Measurements from ENCODE around the gene TAOK2. TPM values are rescaled to one million over a fixed set of nuclear protein-coding genes. Genes with fewer than 3 reads are reported as not detected.
"Not testable (repeated sequence)": the region's sequence is repeated elsewhere in the genome, so short reads cannot be mapped to it uniquely, and the experiment has no call there.

The TAOK2 gene
- total RNA-seq, 1 donor from 2014 or later, result 35.0 TPM

DNA sequence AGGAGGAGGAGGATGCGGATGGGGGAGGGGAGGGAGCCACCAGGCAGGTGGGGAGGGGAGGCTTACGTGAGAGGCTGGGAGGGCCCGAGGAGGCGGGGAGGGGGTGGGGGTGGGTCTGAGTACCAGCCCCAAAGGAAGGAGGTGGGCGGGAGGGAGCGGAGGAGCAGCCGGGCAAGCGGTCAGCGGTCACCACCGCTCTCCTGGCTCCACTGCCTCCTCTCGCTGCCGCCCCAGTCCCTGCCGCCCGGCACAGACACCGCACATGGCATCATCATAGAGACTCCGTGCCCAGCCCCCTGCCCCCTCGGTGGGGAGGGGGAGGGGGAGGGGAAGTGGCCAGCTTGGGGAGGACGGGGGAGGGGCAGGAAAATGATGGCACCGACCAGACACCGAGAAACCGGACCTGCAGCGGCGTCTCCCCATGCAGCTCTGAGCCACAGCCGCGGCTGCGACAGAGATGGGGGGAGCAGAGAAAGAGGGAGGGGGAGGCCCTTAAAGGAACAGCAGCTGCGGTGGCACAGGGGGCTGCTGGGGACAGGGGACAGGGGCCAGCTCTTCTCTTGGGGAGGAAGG lies 57.3 kb downstream of the TAOK2 start, which contains the start of gene TLCD3B:
TSS of gene TLCD3B (minus strand) at position 431 of the 573 bp plus-strand sequence. CDS start 744 bp downstream, outside the sequence.
- no peaks in the 10 kb centered on the region for H3K36me3 ChIP-seq (ENCODE audit: control insufficient read depth in 3 of 3, insufficient read depth in 3 of 3, low read length in 3 of 3)
- peaks cover 42 to 61% (median 55%) of the 10 kb centered on the region in 3 donors for H3K27me3 ChIP-seq (ENCODE audit: control insufficient read depth in 3 of 3, insufficient read depth in 3 of 3, low read length in 3 of 3)
- H3K4me1 ChIP-seq (ENCODE audit: control insufficient read depth in 3 of 3, insufficient read depth in 3 of 3, low read length in 3 of 3), result peaks cover 15 to 28% (median 18%) of the 10 kb centered on the region in 3 donors
- no peaks in the 10 kb centered on the region for H3K9me3 ChIP-seq (ENCODE audit: control insufficient read depth in 3 of 3, low read length in 3 of 3)
- H3K4me3 ChIP-seq (ENCODE audit: low read length in 3 of 3), result no peak within 1 kb of the TSS
- no peak within 1 kb of the TSS for H3K27ac ChIP-seq (ENCODE audit: low read depth, low read length)
- peak within 1 kb of the TSS in 1 of 3 donors; percentile 8 for H3K9ac ChIP-seq (ENCODE audit: low read depth in 1 of 3, low read length in 3 of 3)

GRCh38 chr16:30031477-30031918 lies 57.8 kb downstream of the TAOK2 start:
- peaks cover 42 to 60% (median 54%) of the 10 kb centered on the region in 3 donors for H3K27me3 ChIP-seq (ENCODE audit: control insufficient read depth in 3 of 3, insufficient read depth in 3 of 3, low read length in 3 of 3)
- no peak overlapping the region for H3K27ac ChIP-seq (ENCODE audit: low read depth, low read length)
- no peaks in the 10 kb centered on the region for H3K36me3 ChIP-seq (ENCODE audit: control insufficient read depth in 3 of 3, insufficient read depth in 3 of 3, low read length in 3 of 3)

GRCh38 chr16:30032083-30032819 lies 58.6 kb downstream of the TAOK2 start:
- peaks cover 15 to 28% (median 18%) of the 10 kb centered on the region in 3 donors for H3K4me1 ChIP-seq (ENCODE audit: control insufficient read depth in 3 of 3, insufficient read depth in 3 of 3, low read length in 3 of 3)
- H3K27me3 ChIP-seq (ENCODE audit: control insufficient read depth in 3 of 3, insufficient read depth in 3 of 3, low read length in 3 of 3), result peaks cover 35 to 56% (median 50%) of the 10 kb centered on the region in 3 donors
- no peak overlapping the region for H3K9ac ChIP-seq (ENCODE audit: low read depth in 1 of 3, low read length in 3 of 3)
- H3K27ac ChIP-seq (ENCODE audit: low read depth, low read length), result no peak overlapping the region
- H3K9me3 ChIP-seq (ENCODE audit: control insufficient read depth in 3 of 3, low read length in 3 of 3), result no peaks in the 10 kb centered on the region
- H3K4me3 ChIP-seq (ENCODE audit: low read length in 3 of 3), result no peak overlapping the region
- H3K36me3 ChIP-seq (ENCODE audit: control insufficient read depth in 3 of 3, insufficient read depth in 3 of 3, low read length in 3 of 3), result no peaks in the 10 kb centered on the region

More at GRCh38 chr16:30031477-30031918, 57.8 kb downstream of the TAOK2 start:
- no peak overlapping the region for H3K4me3 ChIP-seq (ENCODE audit: low read length in 3 of 3)
- H3K9me3 ChIP-seq (ENCODE audit: control insufficient read depth in 3 of 3, low read length in 3 of 3), result no peaks in the 10 kb centered on the region
- H3K4me1 ChIP-seq (ENCODE audit: control insufficient read depth in 3 of 3, insufficient read depth in 3 of 3, low read length in 3 of 3), result peaks cover 15 to 28% (median 18%) of the 10 kb centered on the region in 3 donors
- H3K9ac ChIP-seq (ENCODE audit: low read depth in 1 of 3, low read length in 3 of 3), result peak overlapping the region in 1 of 3 donors; percentile 8

- peaks cover 15 to 22% (median 16%) of the 10 kb centered on the region in 3 donors for H3K4me1 ChIP-seq (ENCODE audit: control insufficient read depth in 3 of 3, insufficient read depth in 3 of 3, low read length in 3 of 3)
- no peak overlapping the region for H3K27ac ChIP-seq (ENCODE audit: low read depth, low read length)
- peaks cover 32 to 50% (median 45%) of the 10 kb centered on the region in 3 donors for H3K27me3 ChIP-seq (ENCODE audit: control insufficient read depth in 3 of 3, insufficient read depth in 3 of 3, low read length in 3 of 3)
- no peaks in the 10 kb centered on the region for H3K9me3 ChIP-seq (ENCODE audit: control insufficient read depth in 3 of 3, low read length in 3 of 3)
- H3K36me3 ChIP-seq (ENCODE audit: control insufficient read depth in 3 of 3, insufficient read depth in 3 of 3, low read length in 3 of 3), result no peaks in the 10 kb centered on the region
- H3K9ac ChIP-seq (ENCODE audit: low read depth in 1 of 3, low read length in 3 of 3), result no peak overlapping the region
- H3K4me3 ChIP-seq (ENCODE audit: low read length in 3 of 3), result no peak overlapping the region
Measured at GRCh38 chr16:30033270-30033669, 59.6 kb downstream of the TAOK2 start.

- Histone ChIP-seq H3K36me3 (ENCODE audit: control insufficient read depth in 3 of 3, insufficient read depth in 3 of 3, low read length in 3 of 3) (no peaks in the 10 kb centered on the region), H3K27ac (ENCODE audit: low read depth, low read length) (no peak overlapping the region), H3K9ac (ENCODE audit: low read depth in 1 of 3, low read length in 3 of 3) (no peak overlapping the region), H3K27me3 (ENCODE audit: control insufficient read depth in 3 of 3, insufficient read depth in 3 of 3, low read length in 3 of 3) (peaks cover under 1 to 7% (median 2%) of the 10 kb centered on the region in 3 donors), H3K4me1 (ENCODE audit: control insufficient read depth in 3 of 3, insufficient read depth in 3 of 3, low read length in 3 of 3) (peaks cover 0 to 2% (median 0%) of the 10 kb centered on the region in 3 donors), H3K4me3 (ENCODE audit: low read length in 3 of 3) (no peak overlapping the region), H3K9me3 (ENCODE audit: control insufficient read depth in 3 of 3, low read length in 3 of 3) (no peaks in the 10 kb centered on the region)
Measured at GRCh38 chr16:30040221-30040620, 66.6 kb downstream of the TAOK2 start.

- not testable (repeated sequence) for H3K27me3 ChIP-seq (ENCODE audit: control insufficient read depth in 3 of 3, insufficient read depth in 3 of 3, low read length in 3 of 3); H3K27ac ChIP-seq (ENCODE audit: low read depth, low read length); H3K36me3 ChIP-seq (ENCODE audit: control insufficient read depth in 3 of 3, insufficient read depth in 3 of 3, low read length in 3 of 3); H3K9ac ChIP-seq (ENCODE audit: low read depth in 1 of 3, low read length in 3 of 3); H3K4me3 ChIP-seq (ENCODE audit: low read length in 3 of 3); H3K9me3 ChIP-seq (ENCODE audit: control insufficient read depth in 3 of 3, low read length in 3 of 3); H3K4me1 ChIP-seq (ENCODE audit: control insufficient read depth in 3 of 3, insufficient read depth in 3 of 3, low read length in 3 of 3)
Measured at GRCh38 chr16:30040690-30041089, 67.0 kb downstream of the TAOK2 start.

DNA sequence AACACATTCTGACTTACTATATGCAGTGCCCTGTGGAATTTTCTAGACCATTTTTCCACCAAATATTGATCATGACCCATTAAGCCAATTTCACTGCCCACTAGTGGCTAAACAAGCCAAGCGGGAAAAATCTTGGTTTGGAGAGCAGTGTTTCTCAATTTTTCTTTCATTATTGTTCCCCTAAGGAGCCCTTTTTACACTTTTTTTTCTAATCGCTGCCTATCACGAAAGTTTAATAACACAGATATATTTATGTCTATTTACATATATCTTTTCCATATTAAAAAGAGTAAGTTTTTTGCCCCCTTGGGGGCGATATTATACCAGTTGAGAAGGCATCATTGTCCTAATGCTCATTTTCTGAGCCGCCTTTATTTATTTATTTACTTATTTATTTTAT lies 68.2 kb downstream of the TAOK2 start:
- H3K4me3 ChIP-seq (ENCODE audit: low read length in 3 of 3), result no peak overlapping the region
- no peak overlapping the region for H3K27ac ChIP-seq (ENCODE audit: low read depth, low read length)
- H3K36me3 ChIP-seq (ENCODE audit: control insufficient read depth in 3 of 3, insufficient read depth in 3 of 3, low read length in 3 of 3), result no peaks in the 10 kb centered on the region
- peaks cover 0 to 2% (median 0%) of the 10 kb centered on the region in 3 donors for H3K4me1 ChIP-seq (ENCODE audit: control insufficient read depth in 3 of 3, insufficient read depth in 3 of 3, low read length in 3 of 3)
- H3K27me3 ChIP-seq (ENCODE audit: control insufficient read depth in 3 of 3, insufficient read depth in 3 of 3, low read length in 3 of 3), result peaks cover 0 to 4% (median 0%) of the 10 kb centered on the region in 3 donors
- H3K9me3 ChIP-seq (ENCODE audit: control insufficient read depth in 3 of 3, low read length in 3 of 3), result no peaks in the 10 kb centered on the region
- no peak overlapping the region for H3K9ac ChIP-seq (ENCODE audit: low read depth in 1 of 3, low read length in 3 of 3)

Other genes starting within 250 kb of the TAOK2 start
- 1.0 TPM for gene C16orf54, start 227.9 kb upstream of the TAOK2 start, total RNA-seq
- gene ZG16, start 195.6 kb upstream of the TAOK2 start, total RNA-seq, result not detected
- 33.4 TPM for gene KIF22, start 183.1 kb upstream of the TAOK2 start, total RNA-seq
- 141 TPM for gene MAZ, start 167.3 kb upstream of the TAOK2 start, total RNA-seq
- gene PRRT2, start 161.7 kb upstream of the TAOK2 start, total RNA-seq, result 0.52 TPM
- gene PAGR1, start 157.7 kb upstream of the TAOK2 start, total RNA-seq, result 8.9 TPM
- 28.2 TPM for gene MVP, start 153.4 kb upstream of the TAOK2 start, total RNA-seq
- 24.5 TPM for gene CDIPT, start 110.6 kb upstream of the TAOK2 start, total RNA-seq
- 2.1 TPM for gene SEZ6L2, start 74.3 kb upstream of the TAOK2 start, total RNA-seq
- not detected for gene ASPHD1, start 73.4 kb upstream of the TAOK2 start, total RNA-seq
- 4.2 TPM for gene KCTD13, start 47.6 kb upstream of the TAOK2 start, total RNA-seq
- 35.0 TPM for gene TMEM219, start 11.8 kb upstream of the TAOK2 start, total RNA-seq
- gene HIRIP3, start 21.7 kb downstream of the TAOK2 start, total RNA-seq, result 9.4 TPM
- 12.5 TPM for gene INO80E, start 22.4 kb downstream of the TAOK2 start, total RNA-seq
- gene DOC2A, start 37.2 kb downstream of the TAOK2 start, total RNA-seq, result 0.52 TPM
- gene C16orf92, start 49.3 kb downstream of the TAOK2 start, total RNA-seq, result not detected
- 0.52 TPM for gene TLCD3B, start 57.4 kb downstream of the TAOK2 start, total RNA-seq
- gene ALDOA, start 91.9 kb downstream of the TAOK2 start, total RNA-seq, result 1,497 TPM
- gene PPP4C, start 102.1 kb downstream of the TAOK2 start, total RNA-seq, result 72.0 TPM
- gene TBX6, start 118.1 kb downstream of the TAOK2 start, total RNA-seq, result not detected
- 14.1 TPM for gene YPEL3, start 122.3 kb downstream of the TAOK2 start, total RNA-seq
- 0.52 TPM for gene GDPD3, start 139.7 kb downstream of the TAOK2 start, total RNA-seq
- 14.6 TPM for gene MAPK3, start 149.4 kb downstream of the TAOK2 start, total RNA-seq
- 8.4 TPM for gene CORO1A, start 209.7 kb downstream of the TAOK2 start, total RNA-seq
- gene BOLA2B, start 219.8 kb downstream of the TAOK2 start, total RNA-seq, result 23.5 TPM
- gene SLX1A, start 220.0 kb downstream of the TAOK2 start, total RNA-seq, result 11.0 TPM
- 1.6 TPM for gene SULT1A3, start 225.4 kb downstream of the TAOK2 start, total RNA-seq

Measured in skeletal muscle tissue (tissue), 4 donors.